Renal pelvis (tissue), 12 donors: ENCODE results near the gene GABRG3. TPM values are rescaled to one million over a fixed set of nuclear protein-coding genes. Genes with fewer than 3 reads are reported as not detected.
A peak's percentile ranks its signal among the peaks of the same experiment; 100 is the strongest.

ENCODE experiments used
- DNase-seq: peaks from one replicate; pipeline ENCODE4 v3.0.0-alpha.2; 2013
- long read RNA-seq, 16 experiments: transcript quantifications; one replicate each; lab custom pipeline, GENCODE V29; 2026
- polyA plus RNA-seq, 3 donors: library from polyadenylated mRNA; unstranded; fragments of 120-200 nt; gene quantifications; one replicate each; pipeline ENCODE4 v1.2.1, GENCODE V29; 2013; ENCODE audit not compliant: insufficient read length in 3 of 3

Gene GABRG3
- 1 to 10 TPM; 1.4 to 2.3 (median 1.7) TPM for polyA plus RNA-seq
- long read RNA-seq, donor 1, result 0 reads
- long read RNA-seq, donor 2, partial matches to known transcripts, result 0 of 1 reads
- long read RNA-seq, donor 2, other reads (novel, unspliced or antisense), result 0 of 1 reads
- long read RNA-seq, donor 3, result 0 reads
- long read RNA-seq, donor 4, partial matches to known transcripts, result 0 of 1 reads
- long read RNA-seq, donor 4, other reads (novel, unspliced or antisense), result 0 of 1 reads
- long read RNA-seq, donor 5, result 0 reads
- long read RNA-seq, donor 6, partial matches to known transcripts, result 0 of 2 reads
- long read RNA-seq, donor 6, other reads (novel, unspliced or antisense), result 0 of 2 reads
- long read RNA-seq, donor 7, partial matches to known transcripts, result 0 of 2 reads
- long read RNA-seq, donor 7, other reads (novel, unspliced or antisense), result 0 of 2 reads
- long read RNA-seq, donor 8, result 0 reads
- long read RNA-seq, donor 9, result 0 reads
- long read RNA-seq, donor 10, partial matches to known transcripts, result 0 of 1 reads
- long read RNA-seq, donor 10, other reads (novel, unspliced or antisense), result 0 of 1 reads
- long read RNA-seq, donor 11, partial matches to known transcripts, result 0 of 1 reads
- long read RNA-seq, donor 11, other reads (novel, unspliced or antisense), result 0 of 1 reads
- long read RNA-seq, donor 12, result 0 reads
- long read RNA-seq, donor 13, result 0 reads
- long read RNA-seq, donor 14, result 0 reads
- long read RNA-seq, donor 15, result 0 reads
- long read RNA-seq, donor 16, result 0 reads

DNA sequence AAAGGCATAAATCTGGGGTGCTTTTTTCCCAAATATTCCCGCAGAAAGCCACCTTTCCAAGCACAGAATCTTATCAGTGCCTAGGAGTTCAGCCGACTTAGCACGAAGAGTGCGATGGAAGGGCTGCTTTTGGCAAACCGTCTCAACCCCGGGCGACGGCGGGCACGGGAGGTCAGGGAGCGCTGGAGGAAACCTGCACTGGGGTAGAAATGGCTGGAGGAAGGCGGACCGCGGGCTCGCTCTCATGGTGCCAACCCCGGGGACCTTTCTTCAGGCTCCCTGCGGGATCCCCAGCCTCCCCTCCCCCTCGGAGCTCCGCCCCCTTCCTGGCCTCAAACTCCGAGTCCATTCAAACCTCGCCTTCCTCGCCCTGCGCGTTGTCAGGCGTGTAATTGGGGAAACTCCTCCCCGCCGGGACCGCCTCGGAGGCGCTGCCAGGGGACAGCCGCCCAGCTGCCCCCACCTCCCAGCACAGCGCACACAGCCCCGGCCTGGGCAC is at the start of gene GABRG3:
Gene GABRG3, plus strand, starts transcription at position 470 of the 499 bp plus-strand sequence.
- peak; percentile 38 for DNase-seq

DNA sequence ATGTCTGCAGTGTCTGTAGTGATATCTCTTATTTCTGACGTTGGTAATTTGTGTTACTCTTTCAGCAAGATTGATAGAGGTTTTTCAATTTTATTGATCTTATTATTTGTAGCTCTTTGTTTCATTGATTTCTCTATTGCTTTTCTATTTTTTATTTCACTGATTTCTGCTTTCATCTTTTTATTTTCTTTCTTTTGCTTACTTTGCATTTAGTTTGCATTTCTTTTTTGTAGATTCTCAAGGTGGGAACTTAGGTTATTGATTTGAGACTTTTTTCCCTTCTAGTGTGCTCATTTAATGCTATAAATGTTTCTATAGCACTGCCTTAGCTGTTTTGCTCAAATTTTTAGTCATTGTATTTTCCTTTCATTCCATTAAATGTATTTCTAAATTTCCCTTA is 49.5 kb upstream of the GABRG3 start:
- DNase-seq, result no peak

DNA sequence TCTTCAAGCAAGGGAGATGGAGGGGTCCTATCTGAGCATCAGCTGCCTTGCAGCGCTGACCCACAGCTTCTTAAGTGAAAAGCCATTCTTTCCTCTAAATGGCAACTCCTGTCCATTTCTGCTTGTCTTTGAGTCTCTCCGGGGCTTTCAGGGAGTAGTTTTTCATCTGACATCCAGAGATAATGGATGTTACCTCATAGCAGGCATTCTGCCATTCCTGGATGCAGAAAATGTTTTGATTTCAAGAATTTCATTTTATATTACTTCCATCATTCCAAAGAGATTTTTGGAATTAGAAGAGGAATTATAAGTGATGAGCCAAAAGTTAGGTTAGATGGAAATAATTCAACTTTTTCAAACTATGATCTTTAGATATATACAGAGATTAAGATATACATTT is 44.9 kb upstream of the GABRG3 start:
- no peak for DNase-seq

GRCh38 chr15:26928051-26928450 is 42.9 kb upstream of the GABRG3 start:
- no peak for DNase-seq

GRCh38 chr15:26929588-26929987 is 41.4 kb upstream of the GABRG3 start:
- DNase-seq, result no peak

DNA sequence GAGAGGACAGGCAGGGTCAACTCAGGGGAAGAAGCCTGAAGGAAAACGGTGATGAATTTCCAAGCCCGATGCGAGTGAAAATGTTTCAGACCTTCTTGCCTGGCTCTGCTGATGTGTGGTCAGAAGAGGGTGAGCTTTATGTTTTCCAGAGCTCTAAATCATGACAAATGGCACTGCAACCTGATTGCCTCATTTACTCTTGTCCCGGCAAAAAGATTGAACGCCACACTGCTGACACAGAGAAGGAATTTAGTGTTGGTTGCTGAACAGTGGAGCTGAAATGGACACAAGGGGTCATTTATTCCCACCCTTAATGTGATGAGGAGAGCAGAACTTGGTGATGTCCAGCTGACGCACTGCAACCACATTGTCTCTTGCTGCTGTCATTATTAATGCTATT is 36.1 kb upstream of the GABRG3 start:
- DNase-seq, result no peak

DNA sequence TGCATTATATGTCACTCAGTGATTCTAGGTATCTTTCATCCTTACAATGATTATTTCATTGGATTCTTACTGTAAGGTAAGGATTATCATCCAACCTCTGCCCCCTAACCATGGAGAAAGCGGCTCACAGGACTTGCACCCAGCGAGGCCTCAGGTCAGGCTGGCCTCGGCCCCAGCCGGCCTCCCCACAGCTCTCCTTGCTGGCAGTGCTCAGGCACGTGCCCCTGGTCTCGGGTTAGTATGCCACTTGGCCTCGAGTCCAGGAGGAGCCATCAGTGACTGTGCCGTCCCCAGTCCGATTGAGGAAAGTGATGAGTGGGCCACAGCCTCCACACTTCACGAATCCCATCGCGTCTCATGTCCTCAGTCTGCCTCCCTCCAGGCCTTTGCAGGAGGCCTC is 35.7 kb upstream of the GABRG3 start:
- no peak for DNase-seq

DNA sequence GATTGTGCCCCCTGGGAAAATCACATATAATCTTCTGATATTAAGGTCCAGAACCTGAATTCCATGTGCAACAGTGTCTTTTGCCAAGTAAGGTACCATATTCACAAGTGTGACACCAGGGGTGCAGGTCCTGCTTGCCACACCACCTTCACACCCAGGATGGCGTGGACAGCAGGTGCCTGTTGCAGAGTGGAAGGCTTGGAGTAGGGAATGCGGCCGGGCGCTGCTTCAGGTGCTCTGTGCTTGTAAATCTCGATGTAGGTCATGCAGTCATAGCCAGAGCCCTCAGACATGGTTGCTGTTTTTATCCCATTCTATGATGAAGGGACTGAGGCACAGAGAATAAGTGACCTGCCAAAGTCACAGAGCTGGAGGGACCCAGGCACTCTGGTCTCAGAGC is 34.5 kb upstream of the GABRG3 start:
- DNase-seq, result no peak

DNA sequence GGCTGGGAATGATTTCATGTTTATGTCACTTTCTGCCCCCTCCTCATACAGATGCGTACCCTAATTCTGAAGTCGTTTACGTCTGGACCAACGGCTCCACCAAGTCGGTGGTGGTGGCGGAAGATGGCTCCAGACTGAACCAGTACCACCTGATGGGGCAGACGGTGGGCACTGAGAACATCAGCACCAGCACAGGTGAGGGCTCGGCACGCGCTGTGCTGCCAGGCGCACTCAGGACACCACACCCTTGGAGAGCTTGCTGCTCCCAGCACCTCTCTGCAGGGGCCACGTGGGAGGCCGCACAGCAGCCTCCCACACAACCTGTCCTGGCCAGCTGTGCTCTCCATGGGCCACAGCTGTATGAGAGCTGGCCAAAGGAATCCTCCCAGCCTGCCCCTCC is 33.8 kb upstream of the GABRG3 start:
- no peak for DNase-seq

- DNase-seq, result no peak
These were observed 31.6 kb upstream of the GABRG3 start for GRCh38 chr15:26939398-26939797.

DNA sequence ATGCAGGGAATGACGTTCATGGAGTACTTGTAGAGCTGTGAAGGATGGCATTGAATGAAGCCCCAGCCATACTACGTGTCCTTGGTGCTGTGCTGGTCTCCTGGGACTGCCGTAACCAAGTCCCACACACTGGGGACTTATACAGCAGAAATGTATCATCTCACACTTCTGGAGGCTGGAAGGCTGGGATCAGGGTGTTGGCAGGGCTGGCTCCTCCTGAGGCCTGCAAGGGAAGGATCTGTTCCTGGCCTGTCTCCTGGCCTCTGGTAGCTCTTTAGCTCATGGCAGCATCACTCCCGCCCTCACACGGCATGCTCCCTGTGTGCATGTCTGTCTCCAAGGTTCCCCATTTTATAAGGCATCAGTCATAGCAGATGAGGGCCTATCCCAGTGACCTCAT is 29.5 kb upstream of the GABRG3 start:
- no peak for DNase-seq

DNA sequence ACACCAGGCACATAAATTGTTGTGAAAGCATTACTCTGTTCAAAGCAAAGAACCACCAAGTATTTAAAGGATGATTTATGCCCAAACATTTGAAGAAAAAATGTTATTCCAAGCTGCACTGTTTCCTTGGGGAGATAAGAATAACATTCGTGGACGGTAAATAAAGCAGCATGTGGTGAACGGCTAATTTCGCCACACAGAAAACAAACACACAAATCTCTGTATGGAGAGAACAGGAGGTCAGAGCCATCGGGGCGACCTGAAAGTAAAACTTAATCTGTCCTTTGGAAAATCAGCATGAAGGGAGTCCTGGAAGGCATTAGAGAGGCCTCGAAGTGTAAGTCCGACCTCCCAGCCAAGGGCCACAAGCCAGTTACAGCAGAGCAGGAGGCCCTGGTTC is 27.1 kb upstream of the GABRG3 start:
- DNase-seq, result peak; percentile 68

GRCh38 chr15:26945046-26945445 is 25.9 kb upstream of the GABRG3 start:
- DNase-seq, result no peak

DNA sequence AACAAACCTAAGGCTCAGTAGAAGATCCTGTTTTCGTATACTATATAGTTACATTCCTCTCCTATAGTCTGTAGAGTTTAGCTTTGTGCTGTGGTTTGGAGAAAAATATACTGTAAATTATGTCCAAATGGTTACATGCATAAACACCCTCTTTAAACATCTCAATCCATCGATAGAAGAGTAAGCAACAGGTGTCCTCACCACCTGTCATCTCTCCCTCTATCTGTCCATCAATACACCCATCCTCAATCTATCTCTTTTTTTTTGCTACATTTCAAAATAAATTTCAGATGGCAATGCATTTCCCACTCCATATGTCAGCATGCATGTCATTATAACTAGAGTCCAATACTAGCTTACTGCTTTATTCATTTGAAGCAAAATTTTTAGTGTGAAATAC is 21.0 kb upstream of the GABRG3 start:
- DNase-seq, result no peak

- no peak for DNase-seq
These were observed 16.6 kb upstream of the GABRG3 start for GRCh38 chr15:26954403-26954802.

- peak; percentile 60 for DNase-seq
These were observed 3.2 kb upstream of the GABRG3 start for GRCh38 chr15:26967719-26968269.

DNA sequence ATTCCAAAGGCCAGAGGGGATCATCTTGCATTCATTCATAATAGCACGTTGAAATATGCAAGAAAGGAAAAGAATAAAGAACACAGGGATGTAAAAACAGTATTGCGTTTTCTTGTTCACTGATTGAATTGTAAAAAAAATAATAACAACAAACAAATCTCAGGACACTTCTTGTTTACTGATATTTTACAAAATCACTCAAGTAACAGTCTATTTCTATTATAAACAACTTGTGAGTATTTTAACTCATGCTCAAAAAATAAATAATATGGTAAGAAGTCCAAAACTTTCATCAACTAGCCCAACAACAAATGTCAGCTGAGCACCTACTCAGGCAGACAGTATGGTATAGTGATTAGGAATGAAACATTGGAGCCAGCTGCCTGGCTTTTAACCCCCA is 2.2 kb upstream of the GABRG3 start:
- no peak for DNase-seq

DNA sequence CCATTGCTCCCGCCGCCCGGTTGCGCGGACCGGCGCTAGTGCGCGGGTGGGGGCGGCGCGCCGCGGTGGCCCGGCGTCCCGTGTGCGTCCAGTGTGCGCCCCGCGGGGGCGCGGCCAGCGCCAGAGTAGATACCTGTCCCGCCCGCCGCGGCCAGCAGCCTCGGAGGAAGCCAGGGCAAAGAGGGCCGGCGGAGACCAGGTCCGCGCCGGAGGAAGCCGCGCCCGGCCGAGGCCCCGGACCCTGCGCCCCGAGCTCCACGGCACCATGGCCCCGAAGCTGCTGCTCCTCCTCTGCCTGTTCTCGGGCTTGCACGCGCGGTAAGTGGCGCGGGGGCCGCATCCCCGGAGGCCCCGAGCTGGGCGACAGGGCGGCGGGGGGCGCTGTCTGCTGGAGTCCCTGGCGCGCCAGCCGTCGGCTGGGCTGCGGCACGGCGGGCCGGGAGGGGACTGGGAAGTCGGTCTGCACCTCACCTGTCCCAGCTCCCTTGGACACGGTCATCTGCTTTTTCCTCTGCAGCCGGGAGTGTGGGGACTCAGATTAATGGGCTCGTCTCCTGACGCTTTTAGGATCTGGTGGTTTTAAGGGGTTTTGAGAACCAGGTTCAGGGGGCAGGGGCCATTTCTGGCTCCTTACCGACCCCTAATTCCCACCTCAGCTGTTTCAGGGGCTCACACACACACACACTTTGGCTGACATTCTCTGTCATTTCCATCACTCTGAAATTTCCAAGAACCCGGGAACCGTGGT is 464 bp downstream of the GABRG3 start:
- peak; percentile 16 for DNase-seq

DNA sequence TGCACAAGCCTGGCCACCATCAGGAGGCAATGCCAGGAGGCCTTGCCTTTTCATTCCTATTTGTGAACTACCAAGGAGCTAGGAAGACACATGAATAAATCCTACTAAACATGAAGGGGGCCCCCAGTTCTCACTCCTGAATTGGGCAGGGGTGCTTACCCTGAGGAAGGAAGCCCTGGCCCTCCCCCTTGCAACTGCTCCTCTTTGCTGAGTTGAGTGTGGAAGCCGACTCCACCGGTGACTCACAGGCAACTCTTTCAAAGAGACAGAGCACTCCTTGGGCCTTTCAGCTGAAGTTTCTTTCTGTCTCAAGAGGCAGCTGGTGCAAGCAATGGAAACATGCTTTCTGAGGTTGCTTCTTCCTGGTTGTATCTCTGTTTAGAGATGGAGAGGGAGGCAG is 1.7 kb downstream of the GABRG3 start:
- no peak for DNase-seq

DNA sequence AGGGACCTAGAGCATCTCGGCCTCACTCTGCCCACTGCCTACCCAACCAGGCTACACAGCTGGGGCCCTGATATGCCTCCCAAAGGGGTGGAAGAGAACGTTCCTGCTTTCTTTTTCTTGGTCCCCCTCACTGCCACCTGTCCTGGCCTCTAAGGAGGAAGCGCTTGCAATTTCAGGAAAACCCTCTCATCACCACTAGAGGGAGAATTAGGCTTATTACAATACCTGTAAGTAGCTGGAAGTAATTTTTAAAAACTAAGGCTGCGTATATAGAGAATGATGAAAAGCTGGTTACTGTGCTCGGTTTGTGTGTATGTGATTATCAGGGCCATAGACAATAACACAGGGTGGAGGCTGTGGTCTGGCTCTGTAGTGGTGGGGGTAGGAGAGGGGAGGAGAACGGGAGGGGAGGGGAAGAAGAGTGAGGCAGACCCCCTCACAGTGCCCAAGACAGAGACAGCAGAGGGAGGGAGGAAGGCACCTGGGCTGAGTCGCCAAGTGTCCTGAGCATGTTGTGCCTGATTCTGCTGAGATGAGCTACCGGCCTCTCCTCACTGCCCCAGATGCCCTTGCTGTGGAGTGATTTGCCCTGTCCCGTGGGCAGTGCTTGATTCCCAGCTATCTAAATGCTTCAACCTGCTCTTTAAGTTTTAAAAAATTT is 3.3 kb downstream of the GABRG3 start:
- DNase-seq, result peak; percentile 42

DNA sequence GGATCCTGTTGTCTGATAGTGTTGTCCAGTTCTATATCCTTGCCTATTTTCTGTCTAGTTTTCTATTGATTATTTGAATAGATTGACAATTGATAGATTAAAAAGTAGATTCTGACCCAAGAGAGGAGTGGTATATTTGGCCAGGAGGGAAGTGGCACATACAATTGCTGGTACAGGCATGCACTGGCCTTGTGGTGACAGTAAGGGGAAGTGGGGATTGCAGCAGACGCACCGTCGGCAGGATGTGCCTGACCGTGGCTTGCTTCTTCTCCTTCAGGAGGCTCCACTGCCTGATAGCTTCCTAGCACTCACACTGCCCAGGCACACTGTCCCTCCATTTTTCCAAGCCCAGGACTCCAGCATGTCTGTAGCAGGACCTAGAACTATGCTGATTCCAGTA is 10.5 kb downstream of the GABRG3 start:
- DNase-seq, result no peak

GRCh38 chr15:26983822-26984221 is 12.8 kb downstream of the GABRG3 start:
- DNase-seq, result no peak
